Subcutaneous abdominal adipose tissue (tissue), 5 donors: ENCODE data around the gene GPATCH3.
A peak's percentile ranks its signal among the peaks of the same experiment; 100 is the strongest.

Source experiments
- H3K27ac ChIP-seq: one replicate; pipeline ENCODE4 v1.7.0; 2013; ENCODE audit warnings: low read depth, mild to moderate bottlenecking, inconsistent platforms, low read length, moderate library complexity
- H3K27me3 ChIP-seq, 5 donors: one replicate each; pipeline ENCODE4 v1.7.0; 2013; ENCODE audit warnings: low read length in 5 of 5, inconsistent platforms in 1 of 5; ENCODE audit not compliant: control insufficient read depth in 5 of 5, insufficient read depth in 4 of 5
- H3K36me3 ChIP-seq, 5 donors: one replicate each; pipeline ENCODE4 v1.7.0; 2013; ENCODE audit warnings: low read length in 5 of 5; ENCODE audit not compliant: control insufficient read depth in 5 of 5, insufficient read depth in 5 of 5
- H3K4me1 ChIP-seq, 5 donors: one replicate each; pipeline ENCODE4 v1.7.0; 2013; ENCODE audit warnings: low read length in 5 of 5, mild to moderate bottlenecking in 3 of 5, moderate library complexity in 1 of 5; ENCODE audit not compliant: control insufficient read depth in 5 of 5, insufficient read depth in 5 of 5
- H3K4me3 ChIP-seq, 5 donors: one replicate each; pipeline ENCODE4 v1.7.0; 2013; ENCODE audit warnings: low read length in 5 of 5, low read depth in 1 of 5
- H3K9ac ChIP-seq, 5 donors: one replicate each; pipeline ENCODE4 v1.7.0; 2013; ENCODE audit warnings: low read length in 5 of 5, mild to moderate bottlenecking in 4 of 5, moderate library complexity in 3 of 5
- H3K9me3 ChIP-seq, 5 donors: one replicate each; pipeline ENCODE4 v1.7.0; 2013; ENCODE audit warnings: low read length in 5 of 5; ENCODE audit not compliant: control insufficient read depth in 5 of 5
- donor health status: healthy.
- donor health status: healthy.
- donor health status: healthy.
- donor health status: healthy.
- donor health status: healthy.

GPATCH3 gene

GRCh38 chr1:26857473-26858060, 42.7 kb downstream of the GPATCH3 start:
- no peak overlapping the region for H3K4me3 ChIP-seq
- no peak overlapping the region for H3K27ac ChIP-seq
- H3K27me3 ChIP-seq: no peaks in the 10 kb centered on the region
- peak overlapping the region in 1 of 5 donors; percentile 19 for H3K9ac ChIP-seq
- H3K9me3 ChIP-seq: no peaks in the 10 kb centered on the region
- H3K4me1 ChIP-seq: peaks cover 0 to 4% (median 0%) of the 10 kb centered on the region in 5 donors
- peaks cover 0 to 60% (median 49%) of the 10 kb centered on the region in 5 donors for H3K36me3 ChIP-seq

- H3K27ac ChIP-seq: no peak overlapping the region
- H3K27me3 ChIP-seq: no peaks in the 10 kb centered on the region
- H3K36me3 ChIP-seq: peaks cover 0 to 68% (median 56%) of the 10 kb centered on the region in 5 donors
- no peak overlapping the region for H3K4me3 ChIP-seq
- peaks cover 0 to 4% (median 0%) of the 10 kb centered on the region in 5 donors for H3K4me1 ChIP-seq
- H3K9me3 ChIP-seq: no peaks in the 10 kb centered on the region
- H3K9ac ChIP-seq: no peak overlapping the region
Measured at GRCh38 chr1:26856604-26857469, 43.4 kb downstream of the GPATCH3 start.

GRCh38 chr1:26856181-26856580, 44.1 kb downstream of the GPATCH3 start:
- peaks cover 0 to 74% (median 63%) of the 10 kb centered on the region in 5 donors for H3K36me3 ChIP-seq
- H3K9me3 ChIP-seq: no peaks in the 10 kb centered on the region
- no peak overlapping the region for H3K4me3 ChIP-seq
- peak overlapping the region in 1 of 5 donors; percentile 26 for H3K9ac ChIP-seq
- H3K27me3 ChIP-seq: no peaks in the 10 kb centered on the region
- peaks cover 0 to 4% (median 0%) of the 10 kb centered on the region in 5 donors for H3K4me1 ChIP-seq
- no peak overlapping the region for H3K27ac ChIP-seq

GRCh38 chr1:26855636-26856035, 44.6 kb downstream of the GPATCH3 start:
- Histone ChIP-seq H3K36me3 (peaks cover 0 to 80% (median 68%) of the 10 kb centered on the region in 5 donors), H3K9ac (no peak overlapping the region), H3K27me3 (no peaks in the 10 kb centered on the region), H3K4me3 (no peak overlapping the region), H3K9me3 (no peaks in the 10 kb centered on the region), H3K4me1 (peaks cover 0 to 4% (median 0%) of the 10 kb centered on the region in 5 donors), H3K27ac (no peak overlapping the region)

GRCh38 chr1:26854906-26855305, 45.4 kb downstream of the GPATCH3 start:
- Histone ChIP-seq H3K4me3 (no peak overlapping the region), H3K27me3 (no peaks in the 10 kb centered on the region), H3K36me3 (peaks cover 0 to 87% (median 75%) of the 10 kb centered on the region in 5 donors), H3K9ac (no peak overlapping the region), H3K4me1 (peaks cover 0 to 4% (median 0%) of the 10 kb centered on the region in 5 donors), H3K27ac (no peak overlapping the region), H3K9me3 (no peaks in the 10 kb centered on the region)

GRCh38 chr1:26853600-26853999, 46.7 kb downstream of the GPATCH3 start:
- Histone ChIP-seq H3K27me3 (no peaks in the 10 kb centered on the region), H3K4me3 (no peak overlapping the region), H3K9me3 (no peaks in the 10 kb centered on the region), H3K9ac (no peak overlapping the region), H3K27ac (no peak overlapping the region), H3K4me1 (peaks cover 0 to 8% (median 3%) of the 10 kb centered on the region in 5 donors), H3K36me3 (peaks cover 0 to 100% (median 89%) of the 10 kb centered on the region in 5 donors)

GRCh38 chr1:26853156-26853555, 47.1 kb downstream of the GPATCH3 start:
- Histone ChIP-seq H3K4me1 (peaks cover 0 to 8% (median 6%) of the 10 kb centered on the region in 5 donors), H3K27me3 (no peaks in the 10 kb centered on the region), H3K4me3 (no peak overlapping the region), H3K27ac (no peak overlapping the region), H3K9me3 (no peaks in the 10 kb centered on the region), H3K36me3 (peaks cover 0 to 100% (median 93%) of the 10 kb centered on the region in 5 donors), H3K9ac (no peak overlapping the region)

- no peak overlapping the region for H3K27ac ChIP-seq
- peaks cover 0 to 100% (median 95%) of the 10 kb centered on the region in 5 donors for H3K36me3 ChIP-seq
- peaks cover 0 to 8% (median 6%) of the 10 kb centered on the region in 5 donors for H3K4me1 ChIP-seq
- H3K4me3 ChIP-seq: no peak overlapping the region
- no peaks in the 10 kb centered on the region for H3K9me3 ChIP-seq
- no peaks in the 10 kb centered on the region for H3K27me3 ChIP-seq
- no peak overlapping the region for H3K9ac ChIP-seq
Measured at GRCh38 chr1:26852701-26853100, 47.6 kb downstream of the GPATCH3 start.

GRCh38 chr1:26851106-26851684, 49.1 kb downstream of the GPATCH3 start:
- peaks cover 0 to 93% (median 90%) of the 10 kb centered on the region in 5 donors for H3K36me3 ChIP-seq
- no peak overlapping the region for H3K27ac ChIP-seq
- H3K4me1 ChIP-seq: peaks cover 0 to 8% (median 6%) of the 10 kb centered on the region in 5 donors
- H3K27me3 ChIP-seq: no peaks in the 10 kb centered on the region
- no peak overlapping the region for H3K9ac ChIP-seq
- no peaks in the 10 kb centered on the region for H3K9me3 ChIP-seq
- H3K4me3 ChIP-seq: no peak overlapping the region
